HG03066 (cell line): Measurements from ENCODE around the gene ANKRD60.

ENCODE experiments used
- ATAC-seq: cut with Tn5 transposase; IDR thresholded peaks from one replicate; pipeline ENCODE4 v1.9.1; 2021; ENCODE audit warnings: low read depth; ENCODE audit not compliant: unreplicated experiment

Gene ANKRD60

DNA sequence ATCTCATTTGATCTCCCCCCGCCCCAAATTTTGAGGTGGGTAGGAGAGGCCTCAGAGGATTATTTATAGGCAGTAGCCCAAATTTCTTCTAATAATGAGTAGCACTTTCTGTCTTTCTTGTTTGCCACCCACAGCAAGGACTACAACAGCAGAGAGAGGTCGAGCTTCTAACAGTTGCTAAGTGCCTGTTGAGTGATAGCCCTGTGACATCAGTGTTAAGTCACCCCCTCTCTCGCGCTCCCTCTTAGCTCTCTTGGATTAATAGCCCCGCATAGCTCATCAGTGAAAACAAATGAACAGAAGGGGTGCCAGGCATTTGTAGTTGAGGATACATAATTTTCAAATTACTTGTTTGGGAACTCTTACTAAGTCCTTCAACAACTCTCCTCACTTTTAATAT is 3.5 kb downstream of the ANKRD60 start:
- ATAC-seq, result no peak

DNA sequence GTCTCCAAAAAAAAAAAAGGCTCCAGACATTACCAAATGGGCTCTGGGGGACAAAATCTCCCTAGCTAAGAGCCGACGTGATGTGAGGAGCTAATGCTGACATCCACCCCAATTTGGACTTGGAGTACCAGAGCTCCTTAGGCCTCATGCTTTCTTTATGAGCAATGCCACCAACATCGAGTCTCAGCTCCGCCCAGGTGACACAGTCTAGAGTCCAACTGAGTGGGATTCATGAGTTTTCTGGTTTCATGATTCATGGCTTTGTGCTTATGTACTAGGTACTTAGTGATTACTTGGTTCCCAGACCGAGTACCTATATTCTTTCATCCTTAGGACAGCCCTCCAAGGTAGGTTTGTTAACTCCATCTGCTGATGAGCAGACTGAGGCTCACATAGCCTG is 4.4 kb downstream of the ANKRD60 start:
- ATAC-seq, result no peak

DNA sequence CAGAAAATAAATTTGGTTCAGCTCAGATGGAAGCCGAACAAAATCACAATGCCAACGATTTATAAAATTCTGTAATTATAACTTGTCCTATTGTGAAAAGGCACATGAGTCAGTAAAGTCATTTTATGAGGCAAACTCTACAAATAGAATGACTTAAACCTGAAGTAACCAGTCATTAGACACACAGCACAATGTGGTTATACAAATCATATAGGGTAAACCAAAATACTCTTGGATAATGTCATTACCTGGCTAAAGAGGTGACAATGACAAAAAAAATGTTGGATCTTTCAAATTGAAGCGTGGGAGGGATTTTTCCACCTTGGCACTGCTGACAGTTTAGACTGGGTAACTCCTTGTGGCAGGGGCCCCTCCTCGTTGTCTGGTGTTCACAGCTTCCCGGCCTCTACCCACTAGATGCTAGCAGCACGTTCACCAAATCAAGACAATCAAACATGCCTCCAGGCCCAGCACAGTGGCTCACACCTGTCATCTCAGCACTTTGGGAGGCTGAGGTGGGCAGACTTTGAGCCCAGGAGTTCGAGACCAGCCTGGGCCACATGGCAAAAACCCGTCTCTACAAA is 5.0 kb downstream of the ANKRD60 start:
- no peak for ATAC-seq

DNA sequence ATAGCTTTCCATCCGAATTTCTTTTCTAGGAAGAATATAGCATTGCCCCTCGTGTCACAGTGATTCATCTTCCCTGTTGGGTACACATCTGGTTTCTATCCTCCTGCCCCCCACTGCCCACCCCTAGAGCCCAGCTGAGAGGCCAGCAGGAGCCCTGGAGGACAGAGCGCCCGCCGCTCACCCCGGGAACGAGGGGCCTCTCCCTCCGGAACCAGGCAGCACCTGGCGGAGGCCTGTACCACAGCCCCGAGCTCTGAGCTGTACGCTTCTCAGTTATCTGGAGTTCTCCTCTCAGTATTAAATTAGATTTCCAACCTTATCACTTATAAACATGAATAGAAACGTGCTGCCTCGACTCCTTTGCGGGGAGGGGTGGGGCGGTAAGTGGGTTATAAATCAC is 6.0 kb downstream of the ANKRD60 start:
- ATAC-seq, result no peak

DNA sequence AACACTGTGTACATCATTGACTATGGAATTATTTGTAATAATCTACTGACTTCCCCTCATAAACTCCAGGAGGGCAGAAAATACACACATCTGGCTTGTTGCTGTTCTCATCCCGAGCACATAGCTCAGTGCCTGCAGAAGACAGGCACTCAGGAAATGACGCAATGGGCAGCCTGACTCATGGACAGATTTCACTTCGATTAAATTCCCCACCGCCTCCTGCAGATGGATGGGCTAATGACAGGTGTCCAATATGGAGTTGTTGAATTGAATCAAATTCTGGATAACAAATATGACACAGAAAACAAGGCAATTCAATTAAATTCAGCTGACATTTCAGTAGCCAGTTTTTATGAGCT is 9.1 kb downstream of the ANKRD60 start:
- no peak for ATAC-seq

DNA sequence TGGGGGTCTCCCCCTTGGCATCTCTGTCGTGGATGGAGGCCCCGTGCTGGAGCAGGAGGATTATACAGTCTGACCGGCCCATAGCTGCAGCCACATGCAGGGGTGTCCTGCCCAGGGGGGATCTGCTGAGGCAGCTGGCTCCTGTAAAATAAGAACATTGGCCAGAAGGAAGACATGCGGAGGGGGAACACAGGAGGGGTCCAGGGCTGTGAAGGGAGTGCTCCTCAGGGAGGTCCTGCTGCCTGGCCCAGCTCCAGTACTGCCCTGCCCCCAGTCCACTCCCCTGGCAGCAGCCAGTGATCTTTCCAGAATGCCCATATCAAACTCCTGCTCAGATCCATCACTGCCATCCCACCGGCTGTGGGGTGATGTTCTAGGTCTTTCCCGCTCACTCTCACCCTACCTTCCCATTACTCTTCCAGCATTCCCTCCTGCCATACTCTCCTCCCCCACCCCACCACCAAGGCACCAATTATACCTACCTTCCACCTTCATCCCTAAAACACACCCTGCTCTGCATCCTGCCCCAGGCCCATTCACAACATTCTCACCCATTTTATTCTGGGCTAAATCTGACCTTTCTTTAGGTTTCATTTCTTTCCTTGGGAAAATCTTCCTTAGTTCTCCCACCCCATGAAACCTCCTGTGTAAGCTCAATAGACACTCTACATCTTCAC is 9.7 kb downstream of the ANKRD60 start:
- ATAC-seq, result no peak

DNA sequence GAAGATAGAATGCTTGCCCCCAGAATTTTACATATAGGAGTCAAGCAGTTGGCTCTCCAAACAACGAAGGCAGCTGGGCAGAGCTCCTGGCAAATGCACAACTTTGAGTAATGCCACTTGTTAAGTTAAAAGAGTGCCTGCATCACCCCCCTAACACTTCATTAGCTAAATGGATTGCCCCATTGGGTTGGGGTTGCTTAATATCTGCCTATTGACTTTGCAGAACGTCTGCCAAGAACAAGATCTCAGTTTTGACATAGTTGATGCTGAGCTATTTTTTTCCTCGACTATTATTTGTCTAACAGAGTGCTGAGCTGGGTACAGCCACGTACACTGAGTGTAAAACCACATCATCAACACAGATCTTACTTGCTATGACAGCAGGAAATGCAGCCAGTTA is 12.1 kb downstream of the ANKRD60 start:
- no peak for ATAC-seq

DNA sequence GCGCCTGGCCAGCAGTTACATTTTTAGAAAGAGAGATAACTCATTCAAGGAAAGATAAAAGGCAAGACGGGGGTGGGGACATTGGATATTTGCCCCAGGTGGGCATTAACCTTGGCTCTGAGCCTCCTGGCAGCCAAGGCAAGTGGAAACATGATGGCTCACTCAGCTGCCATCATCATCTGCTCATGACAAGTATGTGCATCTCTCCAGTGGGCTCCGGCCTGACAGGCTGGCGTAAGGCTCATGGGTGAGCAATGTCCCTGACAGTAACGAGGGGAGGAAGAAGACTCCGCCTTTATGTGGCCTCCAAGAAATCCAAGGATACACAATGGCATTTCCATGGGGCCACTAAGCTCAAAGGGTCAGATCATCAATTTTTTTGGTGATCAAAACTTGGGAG is 13.3 kb downstream of the ANKRD60 start:
- no peak for ATAC-seq

DNA sequence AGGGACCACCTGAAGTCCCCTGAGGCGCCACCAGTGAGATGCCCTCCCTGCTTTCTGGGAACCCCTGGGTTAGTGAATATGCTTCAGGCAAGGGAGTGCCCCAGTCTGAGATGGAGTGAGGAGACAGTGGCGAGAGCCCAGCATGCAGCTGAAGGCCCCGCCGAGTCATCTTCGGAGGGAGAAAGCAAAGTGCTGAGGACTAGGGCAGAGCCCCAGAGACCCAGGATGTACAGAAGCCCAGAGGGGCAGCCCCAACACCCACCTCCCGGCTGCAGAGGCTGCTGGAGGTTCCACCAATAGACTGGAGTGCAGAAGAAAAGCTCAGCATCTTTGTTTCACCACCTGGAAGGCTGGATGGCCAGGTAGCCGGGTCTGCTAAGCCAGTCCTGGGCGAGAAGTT is 14.1 kb downstream of the ANKRD60 start:
- no peak for ATAC-seq

DNA sequence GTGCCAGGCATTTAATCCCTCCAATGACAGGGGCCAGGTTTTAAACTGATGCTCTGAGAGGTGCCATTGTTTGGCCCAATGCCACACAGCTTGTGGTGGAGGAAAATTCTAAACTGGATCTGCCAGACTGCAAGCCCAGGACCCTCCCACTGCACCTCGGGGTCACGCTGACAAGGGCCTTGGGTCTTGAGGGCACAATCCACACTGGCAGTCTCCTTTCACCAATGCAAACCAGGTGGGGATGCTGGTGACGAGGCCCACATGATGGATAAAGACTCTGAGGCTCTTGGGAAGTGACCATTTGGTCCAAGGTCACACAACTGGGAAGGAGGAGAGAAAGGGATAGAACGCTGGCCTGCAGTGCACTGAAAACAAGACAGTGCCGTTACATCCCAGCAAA is 14.7 kb downstream of the ANKRD60 start:
- ATAC-seq, result no peak

DNA sequence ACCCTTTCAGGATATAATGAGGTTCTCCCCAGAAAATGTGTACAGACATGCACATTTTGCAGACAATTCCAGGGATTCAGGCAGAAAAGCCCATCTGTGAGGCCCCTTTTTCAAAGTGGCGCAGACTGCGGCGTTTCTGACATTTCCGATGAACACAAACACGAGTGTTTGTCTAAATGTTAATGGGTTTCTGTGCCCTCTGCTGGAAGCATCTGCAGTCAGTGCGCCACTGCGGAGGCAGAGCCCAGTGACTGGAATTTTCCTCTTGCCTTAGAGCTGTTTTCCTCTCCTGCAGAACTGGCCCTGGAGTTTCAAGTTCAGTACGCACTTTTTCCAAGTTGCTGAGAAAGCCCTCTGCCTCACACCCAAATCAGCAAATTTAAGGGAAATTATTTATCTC is 15.3 kb downstream of the ANKRD60 start:
- no peak for ATAC-seq

DNA sequence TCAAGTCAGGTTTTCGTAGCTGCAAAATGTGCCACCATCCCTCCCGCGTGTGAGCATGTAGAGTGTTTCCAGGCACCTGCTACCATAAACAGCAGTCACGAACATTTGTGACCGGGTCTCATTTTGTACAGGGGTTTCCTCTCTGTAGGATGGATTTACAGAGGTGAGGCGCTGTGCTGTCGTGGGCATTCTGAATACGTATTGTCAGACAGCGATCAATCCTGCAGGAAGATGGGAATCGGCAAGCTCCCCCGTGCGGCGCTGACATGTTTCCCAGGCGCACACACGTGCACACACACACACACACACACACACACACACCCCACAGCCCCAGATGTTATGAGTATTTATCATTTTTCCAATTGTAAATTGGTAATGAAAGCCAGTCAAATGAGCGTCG is 15.8 kb downstream of the ANKRD60 start:
- ATAC-seq, result no peak

DNA sequence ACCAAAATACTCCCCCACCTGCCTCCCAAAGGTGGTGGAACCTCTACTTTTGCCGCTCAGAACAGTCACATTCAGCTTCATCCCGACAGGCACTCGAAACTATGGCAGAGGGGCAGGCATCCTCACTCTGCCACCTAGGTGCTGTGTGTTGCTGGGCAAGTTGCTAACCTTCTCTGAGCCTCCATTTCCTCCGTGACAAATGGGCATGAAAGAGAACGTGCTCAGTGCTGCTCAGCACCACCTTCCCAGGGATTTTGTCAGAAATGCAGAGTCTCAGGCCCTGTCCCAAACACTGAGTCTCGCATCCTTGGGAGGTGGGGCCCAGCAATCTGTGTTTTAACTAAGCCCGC is 18.1 kb downstream of the ANKRD60 start:
- ATAC-seq, result no peak

DNA sequence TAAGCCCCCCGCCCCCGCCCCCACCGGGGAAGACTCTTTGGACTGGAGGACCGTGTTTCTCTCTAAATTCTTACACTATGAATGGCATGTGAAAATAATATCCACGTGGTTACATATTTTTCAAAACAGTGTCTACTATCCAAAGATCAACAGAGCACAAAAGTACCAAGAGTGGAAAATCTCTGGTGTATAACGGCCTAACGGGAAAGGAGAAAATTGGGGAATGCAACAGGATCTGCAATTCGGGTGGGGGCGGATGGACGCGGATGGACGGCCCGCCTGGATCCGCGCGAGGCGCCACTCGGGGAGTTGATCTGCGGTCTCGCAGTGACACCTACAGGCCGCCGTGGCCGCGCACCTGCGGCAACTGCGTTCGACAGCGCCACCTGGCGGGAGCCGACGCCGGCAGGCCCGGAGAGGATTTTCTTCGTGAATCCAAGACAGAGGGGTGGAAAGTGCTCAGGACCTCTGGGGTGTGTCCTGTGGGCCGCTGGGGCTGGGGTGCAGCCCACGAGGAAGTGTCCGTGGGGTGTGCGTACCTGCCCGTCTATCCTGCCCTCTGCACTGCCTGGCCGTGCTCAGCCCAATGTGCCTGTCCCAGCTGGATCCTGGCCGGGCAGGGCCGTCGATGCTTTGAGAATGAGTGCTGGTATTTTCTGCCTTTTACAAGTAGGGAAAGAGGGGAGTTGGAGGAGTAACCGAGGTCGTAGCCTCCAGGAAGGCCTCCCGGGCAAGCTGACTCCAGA is 18.6 kb downstream of the ANKRD60 start:
- peak; percentile 76 for ATAC-seq

DNA sequence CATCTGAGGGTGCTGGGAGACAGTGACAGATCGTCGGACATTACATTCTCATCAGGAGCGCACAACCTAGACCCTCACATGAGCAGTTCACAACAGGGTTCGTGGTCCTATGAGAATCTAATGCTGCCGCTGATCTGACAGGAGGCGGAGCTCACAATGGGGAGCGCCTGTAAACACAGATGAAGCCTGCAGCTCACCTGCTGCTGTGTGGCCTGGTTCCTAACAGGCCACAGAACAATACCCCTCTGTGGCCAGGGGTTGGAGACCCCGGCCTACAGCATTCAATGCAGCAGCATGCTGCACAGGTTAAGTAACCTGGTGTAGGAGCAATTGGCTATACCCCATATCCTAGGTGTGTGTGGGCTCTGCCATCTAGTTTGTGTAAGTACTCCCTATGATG is 19.5 kb downstream of the ANKRD60 start:
- no peak for ATAC-seq

DNA sequence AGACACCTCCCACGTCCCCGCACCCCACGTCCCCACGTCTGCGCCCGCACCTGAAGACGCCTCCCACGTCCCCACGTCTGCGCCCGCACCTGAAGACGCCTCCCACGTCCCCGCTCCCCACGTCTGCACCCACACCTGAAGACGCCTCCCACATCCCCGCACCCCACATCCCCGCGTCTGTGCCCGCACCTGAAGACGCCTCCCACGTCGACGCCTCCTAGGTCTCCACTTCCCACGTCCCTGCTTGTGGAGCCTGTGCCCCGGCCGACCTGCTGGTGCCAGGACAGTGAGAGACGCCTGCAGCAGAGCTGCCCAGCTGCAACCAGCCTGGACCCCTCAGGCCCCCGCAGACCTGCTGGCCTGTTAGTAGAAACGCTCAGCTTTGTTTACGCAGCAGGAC is 22.6 kb downstream of the ANKRD60 start:
- ATAC-seq, result no peak

DNA sequence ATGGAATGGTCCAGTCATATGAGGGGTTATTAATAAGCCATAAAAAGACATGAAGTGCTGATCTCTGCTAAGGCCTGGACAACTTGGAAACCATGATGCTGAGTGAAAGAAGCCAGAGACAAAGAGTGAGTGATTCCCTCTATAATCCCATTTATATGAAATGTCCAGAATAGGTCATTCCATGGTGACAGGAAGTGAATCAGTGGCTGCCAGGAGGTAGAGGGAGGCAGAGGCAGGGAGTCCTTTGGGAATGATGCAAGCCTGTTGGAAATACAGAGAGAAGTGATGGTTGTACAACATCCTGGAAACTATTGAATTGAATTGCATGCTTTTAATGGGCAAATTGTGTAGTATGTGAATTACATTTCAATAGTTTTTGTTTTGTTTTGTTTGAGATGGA is 26.4 kb downstream of the ANKRD60 start:
- no peak for ATAC-seq

DNA sequence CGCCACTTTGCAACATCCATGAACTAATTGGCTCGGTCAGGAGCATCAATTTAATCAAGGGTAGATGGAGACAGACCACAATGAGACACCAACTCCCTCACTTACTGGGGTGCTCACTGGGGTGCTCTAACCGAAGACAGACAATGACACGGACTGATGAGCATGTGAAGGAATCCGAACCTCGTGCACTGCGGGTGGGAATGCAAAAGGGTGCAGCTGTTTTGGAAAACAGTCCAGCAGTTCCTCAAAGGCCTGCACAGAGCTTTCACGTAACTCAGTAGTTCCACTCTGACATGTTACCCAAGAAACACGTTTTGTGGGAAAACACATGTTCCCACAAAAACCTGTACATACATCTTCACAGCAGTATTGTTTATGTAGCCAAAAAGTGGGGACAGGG is 26.8 kb downstream of the ANKRD60 start:
- no peak for ATAC-seq

DNA sequence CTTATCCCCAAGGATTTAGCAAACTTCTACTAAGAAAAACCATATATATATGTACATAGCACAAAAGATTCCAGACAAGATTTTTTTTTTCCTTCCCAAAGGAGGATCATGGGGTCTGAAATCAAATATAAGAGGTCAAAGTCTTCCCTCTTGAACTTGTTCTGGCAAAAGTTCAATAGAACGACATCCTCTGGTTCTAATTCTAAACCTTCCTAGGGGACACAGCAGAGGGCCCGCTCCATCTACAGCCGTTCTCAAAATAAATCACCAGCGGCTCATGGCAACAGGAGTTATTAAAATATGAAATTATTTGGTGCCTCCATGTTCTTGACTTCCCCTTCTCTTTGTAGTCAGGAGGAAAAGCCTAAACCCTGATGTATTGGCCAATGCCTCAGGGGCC is 29.0 kb downstream of the ANKRD60 start:
- ATAC-seq, result no peak

DNA sequence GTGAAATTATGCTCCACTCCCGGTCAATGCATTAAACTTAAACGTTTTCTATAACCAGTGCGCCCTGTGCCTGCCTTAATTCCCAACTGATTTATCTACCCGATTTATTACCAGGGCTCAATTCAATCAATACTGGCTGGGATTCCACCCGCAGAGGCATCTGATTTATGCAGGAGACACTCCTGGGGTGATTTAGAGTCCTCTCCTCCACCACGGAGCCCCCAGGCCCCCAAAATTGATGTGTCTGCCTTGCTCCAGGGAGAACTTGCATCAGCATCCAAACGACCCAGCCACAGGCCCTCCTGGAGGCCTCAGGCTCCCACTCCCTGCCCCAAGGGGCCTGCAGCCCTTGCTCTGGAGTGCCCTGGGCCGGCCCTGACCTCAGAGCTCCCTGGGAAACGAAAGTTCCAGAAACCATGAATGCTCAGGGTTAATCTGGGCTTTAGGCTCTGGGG is 29.5 kb downstream of the ANKRD60 start:
- ATAC-seq, result no peak

DNA sequence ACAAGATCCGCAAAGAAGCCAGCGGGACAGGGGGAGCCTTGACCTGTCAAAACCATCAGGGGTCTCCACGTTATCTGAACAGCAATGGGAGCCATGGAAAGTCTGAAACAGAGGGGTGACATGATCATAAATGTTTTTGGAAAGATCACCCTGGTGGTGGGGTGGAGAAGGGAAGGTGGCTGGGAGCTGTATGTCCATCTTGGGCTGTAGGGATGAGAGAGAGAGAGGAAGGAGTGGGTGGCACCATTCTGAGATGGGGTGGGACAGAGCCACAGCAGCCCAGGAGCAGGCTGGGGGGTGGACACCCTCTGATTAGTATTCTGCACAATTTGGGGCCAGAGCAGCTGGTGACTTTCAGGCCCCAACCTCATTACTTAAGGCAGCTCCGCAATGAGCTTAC is 30.1 kb downstream of the ANKRD60 start:
- no peak for ATAC-seq

DNA sequence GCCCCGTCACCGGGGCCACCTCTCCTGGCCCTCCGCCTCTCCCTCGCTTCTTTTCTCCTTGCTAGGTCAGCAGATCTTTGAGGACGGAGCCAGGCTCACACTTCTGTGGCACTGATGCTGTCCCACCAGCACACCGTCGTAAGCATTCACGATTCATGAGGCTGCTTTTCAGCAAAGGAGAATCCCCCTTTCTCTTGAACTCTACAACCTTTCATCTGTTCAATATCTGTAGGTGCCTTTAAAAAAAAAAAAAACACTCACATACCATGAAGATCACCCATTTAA is 31.3 kb downstream of the ANKRD60 start:
- ATAC-seq, result no peak
